CD4-positive, CD25-positive, alpha-beta regulatory T cell (primary cell): ENCODE measurements around the gene TNFSF8. TPM values are rescaled to one million over a fixed set of nuclear protein-coding genes. Genes with fewer than 3 reads are reported as not detected.

Experiments
- ATAC-seq, 2 donors: fragments of 150-1000 bp; cut with Tn5 transposase; one replicate each; pipeline ENCODE4 v1.10.0; 2021; ENCODE audit warnings: low read depth in 2 of 2, moderate number of reproducible peaks in 2 of 2, moderate library complexity in 1 of 2
- DNase-seq, 3 donors: peaks; one replicate each; pipeline versions ENCODE4 v3.0.0 to v3.0.0-alpha.2; 2012 to 2022; ENCODE audit warnings: mixed read lengths in 1 of 3
- H3K27ac ChIP-seq: one replicate; pipeline ENCODE4 v1.7.0; 2013; ENCODE audit warnings: mild to moderate bottlenecking, low read length; ENCODE audit not compliant: insufficient read depth, poor library complexity, severe bottlenecking
- H3K27me3 ChIP-seq: one replicate; pipeline ENCODE4 v1.7.0; 2013; ENCODE audit warnings: low read length; ENCODE audit not compliant: control insufficient read depth, insufficient read depth
- H3K36me3 ChIP-seq: one replicate; pipeline ENCODE4 v1.7.0; 2013; ENCODE audit warnings: mild to moderate bottlenecking, low read length, moderate library complexity; ENCODE audit not compliant: control insufficient read depth, insufficient read depth
- H3K4me1 ChIP-seq: 2 replicates; pipeline ENCODE4 v1.7.0; 2013; ENCODE audit warnings: mild to moderate bottlenecking, low read length; ENCODE audit not compliant: insufficient read depth, control insufficient read depth, poor library complexity, severe bottlenecking
- H3K4me3 ChIP-seq: one replicate; pipeline ENCODE4 v1.7.0; 2013; ENCODE audit warnings: low read depth, mild to moderate bottlenecking, low read length, moderate library complexity
- H3K9me3 ChIP-seq, 2 experiments: 1 replicate in 1 of 2; 2 replicates in 1 of 2; pipeline ENCODE4 v1.7.0; 2013; ENCODE audit warnings: low read length in 2 of 2, mild to moderate bottlenecking in 1 of 2, moderate library complexity in 1 of 2; ENCODE audit not compliant: control insufficient read depth in 2 of 2
- H3K27ac Mint-ChIP-seq, 3 donors: one replicate each; pipeline ENCODE4 v1.8.0; 2020 to 2022; ENCODE audit warnings: mild to moderate bottlenecking in 3 of 3, mixed read lengths in 3 of 3, moderate library complexity in 2 of 3
- H3K27me3 Mint-ChIP-seq: one replicate; pipeline ENCODE4 v1.8.0; 2022; ENCODE audit warnings: mild to moderate bottlenecking, mixed read lengths
- H3K36me3 Mint-ChIP-seq: one replicate; pipeline ENCODE4 v1.8.0; 2020; ENCODE audit warnings: mixed read lengths
- H3K4me1 Mint-ChIP-seq, 4 donors: one replicate each; pipeline ENCODE4 v1.8.0; 2020 to 2022; ENCODE audit warnings: mixed read lengths in 4 of 4, mild to moderate bottlenecking in 1 of 4
- H3K4me3 Mint-ChIP-seq, 4 donors: one replicate each; pipeline ENCODE4 v1.8.0; 2020 to 2022; ENCODE audit warnings: mild to moderate bottlenecking in 4 of 4, mixed read lengths in 4 of 4, moderate library complexity in 3 of 4
- H3K9me3 Mint-ChIP-seq, 7 donors: one replicate each; pipeline ENCODE4 v1.8.0; 2020 to 2022; ENCODE audit warnings: mixed read lengths in 7 of 7, mild to moderate bottlenecking in 3 of 7, moderate library complexity in 2 of 7
- polyA plus RNA-seq, 4 donors: library from polyadenylated mRNA; unstranded; fragments of 300-500 nt; fragmentation: Illumina TruSeq; gene quantifications; one replicate each; pipeline ENCODE4 v1.2.3, GENCODE V29; 2021
- total RNA-seq: library from RNA; stranded (reverse); gene quantifications from one replicate; pipeline ENCODE4 v1.2.3, GENCODE V29; 2022

TNFSF8 gene
- total and polyA plus RNA-seq, 5 donors from 2014 or later = 31.4 to 78.1 (median 47.3) TPM

GRCh38 chr9:114935119-114935518 is 4.7 kb upstream of the TNFSF8 start:
- H3K9me3 ChIP-seq = no peaks in the 10 kb centered on the region
- H3K4me1 ChIP-seq = peaks cover 26% of the 10 kb centered on the region
- peaks cover 0 to 2% (median 0%) of the 10 kb centered on the region in 7 donors for H3K9me3 Mint-ChIP-seq
- H3K4me1 Mint-ChIP-seq = peaks cover 4 to 38% (median 25%) of the 10 kb centered on the region in 4 donors
- H3K36me3 Mint-ChIP-seq = no peaks in the 10 kb centered on the region
- peak overlapping the region in 1 of 3 donors; percentile 17 for H3K27ac Mint-ChIP-seq
- H3K4me3 ChIP-seq = no peak overlapping the region
- H3K27me3 Mint-ChIP-seq = peaks cover 4% of the 10 kb centered on the region
- no peak overlapping the region for H3K4me3 Mint-ChIP-seq
- DNase-seq = no peak
- no peaks in the 10 kb centered on the region for H3K27me3 ChIP-seq
- H3K36me3 ChIP-seq = no peaks in the 10 kb centered on the region
- ATAC-seq = no peak
- H3K27ac ChIP-seq = no peak overlapping the region

- H3K27ac ChIP-seq = no peak overlapping the region
- Mint-ChIP-seq H3K27me3 (peaks cover 4% of the 10 kb centered on the region), H3K4me3 (peak overlapping the region in 1 of 4 donors; percentile 63), H3K9me3 (peaks cover 0 to 2% (median 0%) of the 10 kb centered on the region in 7 donors), H3K4me1 (peaks cover 15 to 40% (median 23%) of the 10 kb centered on the region in 4 donors), H3K36me3 (peaks cover 4% of the 10 kb centered on the region), H3K27ac (peak overlapping the region; percentile 15 to 63 (median 57))
- peaks cover 24% of the 10 kb centered on the region for H3K4me1 ChIP-seq
- DNase-seq = no peak
- ATAC-seq = no peak
- no peaks in the 10 kb centered on the region for H3K27me3 ChIP-seq
- H3K36me3 ChIP-seq = no peaks in the 10 kb centered on the region
- no peak overlapping the region for H3K4me3 ChIP-seq
- no peaks in the 10 kb centered on the region for H3K9me3 ChIP-seq
Measured at GRCh38 chr9:114932502-114932901, 2.1 kb upstream of the TNFSF8 start.

- peak overlapping the region; percentile 94 for H3K4me3 ChIP-seq
- no peak overlapping the region for H3K27ac ChIP-seq
Measured at GRCh38 chr9:114931407-114931806, 1.0 kb upstream of the TNFSF8 start.

GRCh38 chr9:114929201-114929600 is 1.2 kb downstream of the TNFSF8 start:
- no peaks in the 10 kb centered on the region for H3K27me3 Mint-ChIP-seq
- H3K4me3 ChIP-seq = peak overlapping the region; percentile 94
- peaks cover 0 to 2% (median 0%) of the 10 kb centered on the region in 7 donors for H3K9me3 Mint-ChIP-seq
- peak overlapping the region; percentile 93 to 94 (median 94) for H3K4me3 Mint-ChIP-seq
- peak overlapping the region; percentile 84 for H3K27ac ChIP-seq
- ATAC-seq = peak; percentile 52 to 68
- H3K27me3 ChIP-seq = no peaks in the 10 kb centered on the region
- H3K9me3 ChIP-seq = no peaks in the 10 kb centered on the region
- H3K4me1 ChIP-seq = peaks cover 51% of the 10 kb centered on the region
- DNase-seq = peak in 2 of 3 donors; percentile 78 to 82
- no peaks in the 10 kb centered on the region for H3K36me3 ChIP-seq
- H3K36me3 Mint-ChIP-seq = peaks cover 21% of the 10 kb centered on the region
- H3K27ac Mint-ChIP-seq = peak overlapping the region; percentile 88 to 100 (median 97)
- H3K4me1 Mint-ChIP-seq = peaks cover 18 to 68% (median 43%) of the 10 kb centered on the region in 4 donors

More at GRCh38 chr9:114931407-114931806, 1.0 kb upstream of the TNFSF8 start:
- DNase-seq = no peak
- Histone ChIP-seq H3K36me3 (no peaks in the 10 kb centered on the region), H3K27me3 (no peaks in the 10 kb centered on the region), H3K4me1 (peaks cover 32% of the 10 kb centered on the region), H3K9me3 (no peaks in the 10 kb centered on the region)
- Mint-ChIP-seq H3K27me3 (peaks cover 4% of the 10 kb centered on the region), H3K9me3 (peaks cover 0 to 2% (median 0%) of the 10 kb centered on the region in 7 donors), H3K4me1 (peaks cover 18 to 49% (median 28%) of the 10 kb centered on the region in 4 donors), H3K4me3 (peak overlapping the region in 3 of 4 donors; percentile 94 to 100 (median 98)), H3K36me3 (peaks cover 8% of the 10 kb centered on the region), H3K27ac (peak overlapping the region; percentile 97 to 100 (median 100))
- no peak for ATAC-seq

- H3K27me3 Mint-ChIP-seq = no peaks in the 10 kb centered on the region
- H3K27me3 ChIP-seq = no peaks in the 10 kb centered on the region
- H3K4me3 ChIP-seq = peak overlapping the region; percentile 94
- H3K36me3 ChIP-seq = no peaks in the 10 kb centered on the region
- H3K4me1 Mint-ChIP-seq = peaks cover 23 to 72% (median 45%) of the 10 kb centered on the region in 4 donors
- peaks cover 51% of the 10 kb centered on the region for H3K4me1 ChIP-seq
- peak overlapping the region; percentile 84 for H3K27ac ChIP-seq
- H3K27ac Mint-ChIP-seq = peak overlapping the region; percentile 88 to 100 (median 97)
- H3K4me3 Mint-ChIP-seq = peak overlapping the region; percentile 93 to 94 (median 94)
- ATAC-seq (no peak), DNase-seq (no peak)
- H3K36me3 Mint-ChIP-seq = peaks cover 21% of the 10 kb centered on the region
- no peaks in the 10 kb centered on the region for H3K9me3 ChIP-seq
- peaks cover 0 to 1% (median 0%) of the 10 kb centered on the region in 7 donors for H3K9me3 Mint-ChIP-seq
Measured at GRCh38 chr9:114928671-114929070, 1.7 kb downstream of the TNFSF8 start.

GRCh38 chr9:114928136-114928535 is 2.3 kb downstream of the TNFSF8 start:
- H3K36me3 Mint-ChIP-seq = peaks cover 22% of the 10 kb centered on the region
- no peaks in the 10 kb centered on the region for H3K36me3 ChIP-seq
- H3K4me1 Mint-ChIP-seq = peaks cover 23 to 74% (median 47%) of the 10 kb centered on the region in 4 donors
- ATAC-seq = no peak
- no peaks in the 10 kb centered on the region for H3K9me3 Mint-ChIP-seq
- peak overlapping the region; percentile 94 for H3K4me3 ChIP-seq
- H3K27me3 ChIP-seq = no peaks in the 10 kb centered on the region
- DNase-seq = peak in 1 of 3 donors; percentile 34
- H3K4me3 Mint-ChIP-seq = peak overlapping the region; percentile 93 to 94 (median 94)
- H3K27ac Mint-ChIP-seq = peak overlapping the region; percentile 88 to 100 (median 97)
- peaks cover 52% of the 10 kb centered on the region for H3K4me1 ChIP-seq
- H3K27ac ChIP-seq = peak overlapping the region; percentile 84
- H3K9me3 ChIP-seq = no peaks in the 10 kb centered on the region
- no peaks in the 10 kb centered on the region for H3K27me3 Mint-ChIP-seq

- no peaks in the 10 kb centered on the region for H3K9me3 ChIP-seq
- no peak for ATAC-seq
- peaks cover 34 to 86% (median 64%) of the 10 kb centered on the region in 4 donors for H3K4me1 Mint-ChIP-seq
- no peaks in the 10 kb centered on the region for H3K27me3 ChIP-seq
- H3K4me3 ChIP-seq = peak overlapping the region; percentile 49
- H3K36me3 Mint-ChIP-seq = peaks cover 38% of the 10 kb centered on the region
- no peaks in the 10 kb centered on the region for H3K36me3 ChIP-seq
- H3K4me1 ChIP-seq = peaks cover 66% of the 10 kb centered on the region
- H3K27ac ChIP-seq = no peak overlapping the region
- no peaks in the 10 kb centered on the region for H3K27me3 Mint-ChIP-seq
- peaks cover 0 to 1% (median 0%) of the 10 kb centered on the region in 7 donors for H3K9me3 Mint-ChIP-seq
- DNase-seq = no peak
- peak overlapping the region; percentile 22 to 75 (median 68) for H3K4me3 Mint-ChIP-seq
- peak overlapping the region in 1 of 3 donors; percentile 90 for H3K27ac Mint-ChIP-seq
Measured at GRCh38 chr9:114925672-114926071, 4.7 kb downstream of the TNFSF8 start.

- Mint-ChIP-seq H3K36me3 (peaks cover 41% of the 10 kb centered on the region), H3K9me3 (peaks cover 0 to 1% (median 0%) of the 10 kb centered on the region in 7 donors), H3K27me3 (no peaks in the 10 kb centered on the region), H3K4me1 (peaks cover 37 to 87% (median 62%) of the 10 kb centered on the region in 4 donors), H3K4me3 (peak overlapping the region in 3 of 4 donors; percentile 12 to 45 (median 33)), H3K27ac (no peak overlapping the region)
- no peak overlapping the region for H3K27ac ChIP-seq
- DNase-seq (no peak), ATAC-seq (no peak)
- H3K4me3 ChIP-seq = peak overlapping the region; percentile 22
- no peaks in the 10 kb centered on the region for H3K9me3 ChIP-seq
- H3K36me3 ChIP-seq = peaks cover 2% of the 10 kb centered on the region
- peaks cover 66% of the 10 kb centered on the region for H3K4me1 ChIP-seq
- H3K27me3 ChIP-seq = no peaks in the 10 kb centered on the region
Measured at GRCh38 chr9:114925039-114925438, 5.4 kb downstream of the TNFSF8 start.
